Hematopoietic multipotent progenitor cell treated with erythropoietin and hydrocortisone succinate and interleukin-3 and kit ligand, for 4 days (in vitro differentiated cells): Measurements from ENCODE around the gene GABARAPL1.
"Not testable (repeated sequence)": the region's sequence is repeated elsewhere in the genome, so short reads cannot be mapped to it uniquely, and the experiment has no call there.

Experiments
- DNase-seq: peaks from one replicate; pipeline ENCODE4 v3.0.0-alpha.2; 2015

Gene GABARAPL1

DNA sequence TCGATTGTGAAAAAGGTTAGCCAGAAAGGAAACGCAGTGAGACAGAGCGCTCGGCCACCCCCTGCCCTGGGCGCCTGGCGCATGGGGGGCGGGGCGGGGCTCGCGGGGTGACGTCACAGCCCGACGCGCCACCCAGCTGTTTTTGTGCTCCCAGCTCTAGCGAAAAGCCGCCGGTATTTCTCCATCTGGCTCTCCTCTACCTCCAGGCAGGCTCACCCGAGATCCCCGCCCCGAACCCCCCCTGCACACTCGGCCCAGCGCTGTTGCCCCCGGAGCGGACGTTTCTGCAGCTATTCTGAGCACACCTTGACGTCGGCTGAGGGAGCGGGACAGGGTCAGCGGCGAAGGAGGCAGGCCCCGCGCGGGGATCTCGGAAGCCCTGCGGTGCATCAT, at the start of gene GABARAPL1:
Gene GABARAPL1, plus strand, starts transcription at position 139 of the 393 bp plus-strand sequence. Its CDS starts 253 bp downstream, at position 392.
- DNase-seq: peak; percentile 82

DNA sequence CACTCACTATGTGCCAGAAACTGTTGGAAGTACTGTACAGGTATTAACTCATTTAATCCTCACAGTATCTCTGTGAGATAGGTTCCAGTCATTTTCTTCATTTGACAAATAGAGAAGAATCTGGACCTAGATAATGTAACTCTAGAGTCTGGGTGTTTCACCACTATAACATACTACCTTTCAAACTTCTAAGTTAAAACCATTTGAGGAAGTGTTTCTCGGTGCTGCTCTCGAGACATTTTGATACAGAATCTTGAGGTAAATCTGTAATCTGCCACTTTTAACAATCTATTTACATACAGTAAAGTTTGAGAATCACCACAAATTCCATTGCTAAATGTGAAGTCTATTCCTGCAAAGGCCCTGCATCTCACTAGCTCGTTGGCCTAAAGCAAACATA, 49.6 kb upstream of the GABARAPL1 start:
- DNase-seq: peak; percentile 33

DNA sequence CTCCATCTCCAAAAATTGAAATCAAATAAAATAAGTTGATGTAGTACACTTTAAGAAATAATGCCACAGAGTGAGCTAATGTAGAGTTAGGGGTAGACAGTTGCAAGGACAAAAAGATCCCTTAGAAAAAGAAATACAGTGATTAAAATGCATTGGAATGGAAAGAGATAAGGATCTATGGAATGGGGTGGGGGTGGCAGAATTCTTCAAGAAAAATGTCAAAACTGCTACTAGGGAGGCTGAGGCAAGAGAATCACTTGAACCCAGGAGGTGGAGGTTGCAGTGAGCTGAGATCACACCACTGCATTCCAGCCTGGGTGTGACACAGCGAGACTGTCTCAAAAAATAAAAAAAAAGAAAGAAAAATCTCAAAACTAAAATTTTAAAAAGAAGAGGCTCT, 47.3 kb upstream of the GABARAPL1 start:
- DNase-seq: no peak

- DNase-seq: peak; percentile 65
Observed at GRCh38 chr12:10167599-10167998, 45.1 kb upstream of the GABARAPL1 start.

DNA sequence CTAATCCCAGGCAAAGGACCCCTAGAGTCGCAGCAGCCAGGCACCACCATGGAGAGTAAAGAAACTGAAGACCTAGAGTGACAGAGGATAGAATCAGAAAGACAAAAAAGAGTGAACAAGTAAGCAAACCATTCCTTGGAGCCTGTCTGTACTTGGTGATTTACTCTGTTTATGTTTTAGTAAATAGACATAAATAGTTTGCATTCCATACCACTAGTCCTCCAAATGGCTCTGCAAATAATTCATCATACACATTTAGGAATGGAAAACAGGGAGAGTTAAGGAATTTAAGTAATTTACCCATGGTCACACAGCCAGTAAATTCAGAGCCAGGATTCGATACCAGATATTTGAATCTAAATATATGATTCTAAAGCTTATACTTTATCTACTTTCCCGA, 43.6 kb upstream of the GABARAPL1 start:
- no peak for DNase-seq

GRCh38 chr12:10170216-10170615, 42.5 kb upstream of the GABARAPL1 start:
- DNase-seq: no peak

DNA sequence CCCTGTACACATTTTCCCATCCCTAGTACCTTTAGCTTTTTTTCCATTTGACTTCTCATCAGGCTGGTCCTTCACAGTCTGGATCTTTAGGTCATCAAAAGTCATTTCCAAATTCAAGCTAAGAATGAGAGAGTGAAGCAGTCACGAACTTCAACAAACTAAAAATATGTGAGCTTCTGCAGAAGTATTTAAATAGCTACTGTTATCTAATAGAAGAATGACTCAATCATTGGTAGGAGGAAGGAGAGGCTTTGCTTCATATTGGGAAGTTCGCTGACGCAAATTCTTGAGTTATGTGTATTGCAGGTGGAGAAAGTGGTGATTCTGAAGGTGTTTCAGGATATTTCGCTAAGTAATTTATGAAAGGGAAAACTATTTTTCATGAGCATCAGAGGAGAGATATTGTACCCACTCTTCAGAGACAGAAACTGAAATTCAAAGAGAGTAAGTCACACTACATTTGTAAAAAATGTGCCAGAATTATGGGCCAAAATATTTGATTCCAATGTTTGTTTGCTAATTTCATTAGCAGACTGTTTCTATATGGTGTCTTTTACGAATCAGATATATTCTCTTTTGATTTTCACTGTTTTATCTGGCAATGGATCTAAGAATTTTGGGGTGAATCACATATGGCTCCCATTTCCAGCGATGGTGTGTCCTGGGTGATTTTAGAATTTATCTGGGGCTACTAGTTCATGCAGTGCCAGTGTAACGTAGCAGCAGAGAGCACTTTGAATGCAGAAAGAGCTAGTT, 40.5 kb upstream of the GABARAPL1 start, which contains the start of gene OLR1:
Gene OLR1, minus strand, starts transcription at position 160 of the 756 bp plus-strand sequence. Its CDS starts 55 bp downstream, at position 105.
- no peak for DNase-seq

- DNase-seq: no peak
Observed at GRCh38 chr12:10174986-10175614, 37.6 kb upstream of the GABARAPL1 start.

DNA sequence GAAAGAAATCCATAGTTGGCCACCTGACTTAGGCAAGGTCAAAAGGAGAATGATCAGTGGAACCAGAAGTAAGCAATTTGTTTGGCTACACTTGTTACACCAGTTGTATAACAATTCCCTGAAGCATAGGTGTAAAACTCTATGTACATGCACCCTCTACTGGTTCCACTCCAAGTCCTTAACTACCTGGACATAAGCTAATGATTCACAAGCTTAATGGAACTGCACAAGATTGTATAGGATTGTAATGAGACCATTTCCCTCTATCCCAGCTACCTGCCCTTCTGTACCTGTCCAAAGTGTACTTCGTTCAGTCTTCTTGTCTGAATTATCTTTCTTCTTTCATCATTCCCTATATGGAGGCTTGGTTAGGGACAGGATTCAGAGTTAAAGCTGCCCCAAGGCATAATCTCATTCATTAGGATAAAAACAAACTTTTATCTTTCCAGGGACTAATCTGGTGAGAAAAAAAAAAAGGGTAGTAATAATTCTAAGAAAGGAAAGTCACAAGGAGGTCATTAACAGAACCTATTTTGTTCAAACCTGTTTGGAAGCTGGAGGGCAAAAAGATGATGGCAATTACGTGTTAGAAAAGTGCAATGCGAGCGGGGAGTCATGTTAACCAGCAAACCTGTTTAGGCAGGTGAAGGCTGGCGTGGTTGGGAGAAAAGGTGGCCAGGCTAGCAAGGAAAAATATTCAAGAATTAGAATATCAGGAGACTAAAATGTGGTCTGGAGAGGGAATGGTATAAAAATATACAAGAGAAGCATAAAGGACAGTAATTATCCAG, 36.6 kb upstream of the GABARAPL1 start:
- DNase-seq: no peak

- DNase-seq: no peak
Observed at GRCh38 chr12:10178821-10179220, 33.9 kb upstream of the GABARAPL1 start, which contains the start of gene TMEM52B. Gene TMEM52B (plus strand): TSS chr12:10179032. CDS start chr12:10179575, 543 bp downstream.

GRCh38 chr12:10179776-10180181, 32.9 kb upstream of the GABARAPL1 start:
- DNase-seq: no peak

DNA sequence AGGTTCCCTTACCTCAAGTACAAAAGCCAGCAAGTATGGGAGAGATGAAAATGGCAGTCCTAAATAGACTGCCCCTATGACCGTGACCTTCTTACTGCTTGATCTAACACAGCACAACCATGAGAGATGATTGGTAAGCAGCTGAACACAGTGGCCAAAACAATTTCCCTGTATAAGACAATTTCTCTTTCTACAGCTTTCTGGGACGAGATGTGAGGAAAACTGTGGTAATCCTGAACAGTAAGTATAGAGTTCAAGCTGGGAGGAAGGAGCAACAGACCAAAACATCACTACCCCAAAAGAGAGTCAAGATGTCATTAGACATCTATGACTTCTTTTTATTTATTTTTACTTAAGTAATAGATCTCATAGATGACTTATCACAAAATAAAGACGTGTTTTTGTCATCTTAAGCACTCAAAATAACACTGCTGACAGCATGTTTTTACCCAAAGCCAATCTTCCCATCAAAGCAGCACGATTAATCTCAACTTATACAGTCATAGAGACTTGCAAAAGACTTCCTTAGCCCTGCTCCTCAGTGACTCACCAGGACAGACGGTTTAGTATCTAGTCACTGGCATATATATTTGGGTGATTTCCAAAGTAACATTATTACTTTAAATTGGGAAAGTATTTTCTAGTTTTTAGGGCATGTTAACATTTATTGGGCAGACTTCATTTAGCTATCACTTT, 30.2 kb upstream of the GABARAPL1 start:
- peak; percentile 30 for DNase-seq

GRCh38 chr12:10184261-10184843, 28.3 kb upstream of the GABARAPL1 start:
- peak; percentile 24 for DNase-seq

DNA sequence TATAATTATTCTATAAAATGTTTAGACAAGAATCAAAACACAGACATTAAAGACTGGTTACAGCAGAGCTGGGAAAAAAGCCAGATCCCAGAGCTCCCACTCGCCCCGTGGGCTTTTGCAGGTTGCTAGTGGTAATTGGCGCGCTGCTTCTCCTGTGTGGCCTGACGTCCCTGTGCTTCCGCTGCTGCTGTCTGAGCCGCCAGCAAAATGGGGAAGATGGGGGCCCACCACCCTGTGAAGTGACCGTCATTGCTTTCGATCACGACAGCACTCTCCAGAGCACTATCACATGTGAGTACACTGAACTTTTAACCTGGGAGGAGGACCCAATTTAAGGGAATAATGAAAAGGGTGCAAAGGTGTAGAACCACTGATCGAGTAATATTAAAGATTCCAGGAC, 26.4 kb upstream of the GABARAPL1 start:
- DNase-seq: peak; percentile 57

DNA sequence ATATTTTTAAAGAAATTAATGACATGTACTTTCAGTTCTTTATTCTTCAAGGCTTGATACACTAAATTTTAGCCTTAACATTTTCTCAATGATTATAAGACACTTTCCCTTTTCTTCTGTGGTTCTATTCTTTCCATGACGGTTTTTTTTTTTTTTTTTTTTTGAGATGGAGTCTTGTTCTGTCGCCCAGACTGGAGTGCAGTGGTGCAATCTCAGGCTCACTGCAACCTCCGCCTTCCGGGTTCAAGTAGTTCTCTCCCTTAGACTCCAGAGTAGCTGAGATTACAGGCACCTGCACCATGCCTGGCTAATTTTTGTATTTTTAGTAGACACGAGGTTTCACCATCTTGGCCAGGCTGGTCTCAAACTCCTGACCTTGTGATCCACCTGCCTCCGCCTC, 25.7 kb upstream of the GABARAPL1 start:
- DNase-seq: not testable (repeated sequence)

GRCh38 chr12:10189653-10190052, 23.0 kb upstream of the GABARAPL1 start:
- DNase-seq: no peak

GRCh38 chr12:10190558-10191388, 21.9 kb upstream of the GABARAPL1 start:
- peak; percentile 85 for DNase-seq

DNA sequence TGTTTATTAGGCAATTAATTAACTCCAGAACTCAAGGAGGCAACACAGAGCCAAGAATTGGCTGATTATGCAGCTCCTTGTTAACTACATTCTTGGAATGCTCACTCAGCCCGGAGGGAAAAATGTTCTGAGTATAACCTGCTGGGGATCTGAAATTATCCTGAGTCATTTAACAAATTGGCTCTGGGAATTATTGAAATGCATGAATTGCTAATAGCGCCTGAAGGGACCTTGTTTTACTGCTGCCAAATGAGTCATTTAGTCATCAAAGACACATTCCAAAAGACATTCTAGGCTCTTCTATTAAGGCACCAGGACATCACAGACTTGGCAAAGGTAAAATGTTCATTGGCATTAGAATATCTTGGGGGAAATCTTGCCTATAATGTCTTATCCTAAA, 20.8 kb upstream of the GABARAPL1 start:
- no peak for DNase-seq

DNA sequence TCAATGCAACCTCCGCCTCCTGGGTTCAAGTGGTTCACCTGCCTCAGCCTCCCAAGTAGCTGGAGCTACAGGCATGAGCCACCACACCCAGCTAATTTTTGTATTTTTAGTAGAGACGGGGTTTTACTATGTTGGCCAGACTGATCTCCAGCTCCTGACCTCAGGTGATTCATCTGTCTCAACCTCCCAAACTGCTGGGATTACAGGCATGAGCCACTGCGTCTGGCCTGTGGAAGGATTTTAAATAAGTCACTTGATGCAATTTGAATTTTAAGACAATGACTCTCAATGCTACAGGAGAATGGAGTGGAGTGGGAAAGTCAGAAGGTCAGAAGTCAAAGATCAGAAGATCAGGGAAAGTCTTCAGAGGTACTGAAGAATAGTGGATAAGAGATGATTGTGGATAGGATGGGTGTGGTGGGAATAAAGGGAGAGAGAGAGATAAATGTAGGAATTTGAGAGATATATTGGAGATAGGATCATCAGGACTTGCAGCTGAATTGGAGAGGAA, 18.5 kb upstream of the GABARAPL1 start:
- no peak for DNase-seq

DNA sequence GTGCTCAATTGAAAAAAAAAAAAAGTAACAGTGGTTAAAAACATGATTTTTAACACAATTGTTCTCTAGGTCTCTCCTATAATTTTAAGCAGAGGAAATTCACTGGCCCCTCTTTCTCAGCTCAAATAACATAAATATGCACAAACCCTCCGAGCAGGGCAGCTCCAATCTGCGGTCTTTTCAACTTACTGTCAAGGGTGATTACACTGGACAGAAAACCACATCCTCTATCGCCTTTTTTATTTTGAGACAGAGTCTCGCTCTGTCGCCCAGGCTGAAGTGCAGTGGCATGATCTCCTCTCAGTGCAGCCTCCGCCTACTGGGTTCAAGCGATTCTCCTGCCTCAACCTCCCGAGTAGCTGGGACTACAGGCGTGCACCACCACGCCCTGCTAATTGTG, 16.5 kb upstream of the GABARAPL1 start:
- DNase-seq: peak; percentile 85

- no peak for DNase-seq
Observed at GRCh38 chr12:10197879-10198278, 14.8 kb upstream of the GABARAPL1 start.
